ENCODE data around the gene DEXI. TPM values are rescaled to one million over a fixed set of nuclear protein-coding genes. Genes with fewer than 3 reads are reported as not detected.

Gene DEXI
- polyA plus RNA-seq, 1 experiment: 55.2 TPM

DNA sequence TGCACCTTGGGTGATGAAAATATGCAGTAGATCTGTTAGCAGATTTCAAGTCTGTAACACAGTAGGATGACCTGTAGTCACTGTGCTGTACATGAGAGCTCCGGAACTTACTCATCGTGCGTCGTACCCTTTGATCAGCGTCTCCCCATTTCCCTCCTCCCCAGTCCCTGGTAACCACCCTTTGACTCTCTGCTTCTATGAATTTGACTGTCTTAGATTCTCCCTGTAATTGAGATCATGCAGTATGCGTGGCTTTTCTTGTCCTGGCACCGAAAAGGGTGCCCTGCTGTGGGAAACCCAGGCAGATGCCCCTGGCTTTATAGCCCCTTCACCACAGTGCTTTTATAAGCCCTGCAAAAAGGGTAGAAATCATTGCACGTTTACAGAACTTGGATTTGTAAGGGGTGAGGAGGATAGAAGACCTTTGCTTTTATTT lies 22.6 kb upstream of the DEXI start:
- peaks cover 3% of the 10 kb centered on the region for H3K36me3 ChIP-seq (ENCODE audit: control insufficient read depth, insufficient read depth, low read length)
- TF ChIP-seq, protein P1, sequence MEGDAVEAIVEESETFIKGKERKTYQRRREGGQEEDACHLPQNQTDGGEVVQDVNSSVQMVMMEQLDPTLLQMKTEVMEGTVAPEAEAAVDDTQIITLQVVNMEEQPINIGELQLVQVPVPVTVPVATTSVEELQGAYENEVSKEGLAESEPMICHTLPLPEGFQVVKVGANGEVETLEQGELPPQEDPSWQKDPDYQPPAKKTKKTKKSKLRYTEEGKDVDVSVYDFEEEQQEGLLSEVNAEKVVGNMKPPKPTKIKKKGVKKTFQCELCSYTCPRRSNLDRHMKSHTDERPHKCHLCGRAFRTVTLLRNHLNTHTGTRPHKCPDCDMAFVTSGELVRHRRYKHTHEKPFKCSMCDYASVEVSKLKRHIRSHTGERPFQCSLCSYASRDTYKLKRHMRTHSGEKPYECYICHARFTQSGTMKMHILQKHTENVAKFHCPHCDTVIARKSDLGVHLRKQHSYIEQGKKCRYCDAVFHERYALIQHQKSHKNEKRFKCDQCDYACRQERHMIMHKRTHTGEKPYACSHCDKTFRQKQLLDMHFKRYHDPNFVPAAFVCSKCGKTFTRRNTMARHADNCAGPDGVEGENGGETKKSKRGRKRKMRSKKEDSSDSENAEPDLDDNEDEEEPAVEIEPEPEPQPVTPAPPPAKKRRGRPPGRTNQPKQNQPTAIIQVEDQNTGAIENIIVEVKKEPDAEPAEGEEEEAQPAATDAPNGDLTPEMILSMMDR (IDR thresholded peaks at IDR 0.05; ENCODE audit: insufficient read depth, low read depth, low read length): no peak
- H3K27me3 ChIP-seq (ENCODE audit: control insufficient read depth, insufficient read depth, low read length): no peaks in the 10 kb centered on the region
- CTCF ChIA-PET: interaction anchor here (0.8 to 11.2 kb wide), 27 partner anchors 11 to 767 kb away, joined by 3 to 209 read pairs (median 5); partner anchors contain the start of genes CLEC16A and SOCS1
- DNase-seq (ENCODE audit: low read depth): no peak
- POLR2A ChIA-PET: no interaction called here
- no peak overlapping the region for H3K4me3 ChIP-seq (ENCODE audit: low read depth, low read length)

DNA sequence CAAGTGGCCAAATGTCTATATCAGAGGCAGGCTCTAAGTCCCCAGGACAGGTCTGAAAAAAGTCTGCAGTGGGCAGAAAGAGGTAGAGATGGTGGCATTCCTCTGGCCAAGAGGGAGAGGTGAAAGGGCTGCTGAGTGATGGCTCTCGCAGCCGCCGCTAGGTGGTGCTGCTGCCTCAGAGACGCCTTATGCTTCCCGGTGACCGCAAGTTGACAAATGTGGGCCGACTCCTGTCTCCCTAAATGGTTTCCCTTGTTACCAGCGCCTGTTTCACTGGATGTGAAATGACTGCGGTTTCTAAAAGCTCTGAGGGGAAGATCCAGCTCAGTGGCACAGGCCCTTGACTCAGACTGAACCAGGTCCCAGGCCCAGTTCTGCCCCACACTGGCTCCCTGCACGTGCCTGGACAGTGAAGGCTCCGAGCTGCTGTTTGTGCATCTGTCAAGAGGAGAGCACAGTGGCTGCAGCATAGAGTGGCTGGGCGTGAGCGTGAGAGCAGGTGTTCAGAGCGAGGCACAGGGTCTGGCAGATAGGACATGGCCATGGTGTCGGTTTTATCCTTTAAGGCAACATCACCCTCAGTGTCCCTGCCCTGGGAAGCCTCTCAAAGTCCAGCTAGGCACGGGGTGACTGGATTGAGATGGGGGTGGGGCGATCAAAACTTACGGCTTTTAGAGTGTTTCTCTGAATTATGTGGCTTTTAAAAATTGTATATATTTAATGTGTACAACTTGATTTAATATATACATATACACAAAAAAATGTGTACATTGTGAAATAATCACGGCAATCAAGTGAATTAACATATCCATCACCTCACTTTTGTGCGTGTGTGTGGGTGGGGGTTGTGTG lies 22.0 kb upstream of the DEXI start:
- DNase-seq (ENCODE audit: low read depth): no peak
- H3K4me3 ChIP-seq (ENCODE audit: low read depth, low read length): no peak overlapping the region
- CTCF ChIA-PET: interaction anchor here (0.6 to 11.2 kb wide), 53 partner anchors 8 to 769 kb away, joined by 3 to 209 read pairs (median 4); partner anchors contain the start of genes PRM3, SOCS1 and TNP2
- H3K27me3 ChIP-seq (ENCODE audit: control insufficient read depth, insufficient read depth, low read length): no peaks in the 10 kb centered on the region
- POLR2A ChIA-PET: interaction anchor here (1.0 kb wide), 1 partner anchor 292 kb away, joined by 3 read pairs; the partner anchor contains the start of gene SOCS1
- TF ChIP-seq, protein P1 (IDR thresholded peaks at IDR 0.05; ENCODE audit: insufficient read depth, low read depth, low read length): peak; percentile 96
- H3K36me3 ChIP-seq (ENCODE audit: control insufficient read depth, insufficient read depth, low read length): peaks cover 3% of the 10 kb centered on the region

DNA sequence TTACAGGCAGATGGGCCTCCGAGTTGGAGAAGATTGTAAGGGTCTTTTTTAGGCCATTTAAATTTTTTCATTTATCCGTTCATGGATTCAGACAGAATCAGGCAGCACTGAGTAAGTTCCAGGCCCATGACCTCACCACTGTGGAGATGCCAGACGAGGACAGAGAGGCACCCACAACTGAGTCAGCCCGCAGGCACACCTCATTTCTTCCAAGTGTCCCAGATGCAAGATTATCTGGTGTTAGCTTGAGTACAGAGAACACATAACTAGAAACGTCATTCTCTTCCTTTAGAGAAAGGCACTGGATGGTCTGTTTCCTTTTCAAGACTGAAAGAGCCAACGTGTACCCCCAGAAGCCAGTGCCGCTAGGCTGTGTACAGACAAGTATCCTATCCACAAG lies 19.0 kb upstream of the DEXI start:
- CTCF ChIA-PET: interaction anchor here (0.7 to 1.4 kb wide), 7 partner anchors 11 to 754 kb away, joined by 3 to 6 read pairs (median 3); partner anchors contain the start of gene SOCS1
- TF ChIP-seq, protein P1 (IDR thresholded peaks at IDR 0.05; ENCODE audit: insufficient read depth, low read depth, low read length): no peak
- POLR2A ChIA-PET: no interaction called here
- Histone ChIP-seq H3K36me3 (ENCODE audit: control insufficient read depth, insufficient read depth, low read length) (peaks cover 3% of the 10 kb centered on the region), H3K27me3 (ENCODE audit: control insufficient read depth, insufficient read depth, low read length) (no peaks in the 10 kb centered on the region), H3K4me3 (ENCODE audit: low read depth, low read length) (no peak overlapping the region)
- DNase-seq (ENCODE audit: low read depth): peak; percentile 81

DNA sequence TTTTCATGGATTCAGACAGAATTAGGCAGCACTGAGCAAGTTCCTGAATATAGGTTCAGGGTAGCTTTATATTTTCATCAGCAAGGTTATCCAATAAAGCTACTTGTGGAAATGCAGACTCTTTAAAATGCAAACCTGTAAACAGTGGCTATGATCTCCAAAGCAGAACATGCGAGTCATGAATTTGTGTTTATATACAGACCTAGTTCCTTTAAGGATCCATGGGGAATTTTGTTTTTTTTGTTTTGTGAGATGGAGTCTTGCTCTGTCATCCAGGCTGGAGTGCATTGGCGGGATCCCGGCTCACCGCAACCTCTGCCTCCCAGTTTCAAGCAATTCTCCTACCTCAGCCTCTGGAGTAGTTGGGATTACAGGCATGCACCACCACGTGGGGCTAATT lies 16.9 kb upstream of the DEXI start:
- no peak for DNase-seq (ENCODE audit: low read depth)
- Histone ChIP-seq H3K36me3 (ENCODE audit: control insufficient read depth, insufficient read depth, low read length) (peaks cover 3% of the 10 kb centered on the region), H3K27me3 (ENCODE audit: control insufficient read depth, insufficient read depth, low read length) (no peaks in the 10 kb centered on the region), H3K4me3 (ENCODE audit: low read depth, low read length) (no peak overlapping the region)
- CTCF ChIA-PET: interaction anchor here (0.6 to 1.4 kb wide), 5 partner anchors 11 to 820 kb away, joined by 3 to 4 read pairs (median 3); no protein-coding TSS in a partner anchor
- POLR2A ChIA-PET: interaction anchor here (0.6 kb wide), 1 partner anchor 295 kb away, joined by 5 read pairs; no protein-coding TSS in a partner anchor
- TF ChIP-seq, protein P1 (IDR thresholded peaks at IDR 0.05; ENCODE audit: insufficient read depth, low read depth, low read length): no peak
